NCI-H345 (cell line): ENCODE data around the gene PACS1.
A peak's percentile ranks its signal among the peaks of the same experiment; 100 is the strongest.
"Not testable (repeated sequence)": the region's sequence is repeated elsewhere in the genome, so short reads cannot be mapped to it uniquely, and the experiment has no call there.

ENCODE experiments used
- DNase-seq: peaks from one replicate; lab custom pipeline; 2025; lab: John Stamatoyannopoulos, UW

Gene PACS1

DNA sequence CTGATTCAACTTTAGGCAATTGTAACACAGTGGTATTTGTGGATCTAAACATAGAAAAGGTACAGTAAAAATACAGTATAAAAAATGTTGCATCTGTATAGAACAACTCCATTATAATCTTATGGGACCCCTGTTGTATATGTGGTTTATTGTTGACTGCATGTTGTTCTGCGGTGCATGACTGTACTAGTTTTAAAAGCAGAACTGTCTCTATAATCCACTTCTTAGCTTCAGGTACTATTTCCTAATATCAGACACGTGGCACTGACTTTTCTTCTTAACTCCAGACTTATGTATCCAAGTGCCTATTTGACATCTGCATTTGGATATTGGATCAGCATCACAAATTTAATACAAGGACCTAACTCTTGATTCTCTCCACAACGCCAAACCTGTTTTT, 41.1 kb downstream of the PACS1 start:
- DNase-seq = no peak

GRCh38 chr11:66112041-66112491, 42.0 kb downstream of the PACS1 start:
- no peak for DNase-seq

DNA sequence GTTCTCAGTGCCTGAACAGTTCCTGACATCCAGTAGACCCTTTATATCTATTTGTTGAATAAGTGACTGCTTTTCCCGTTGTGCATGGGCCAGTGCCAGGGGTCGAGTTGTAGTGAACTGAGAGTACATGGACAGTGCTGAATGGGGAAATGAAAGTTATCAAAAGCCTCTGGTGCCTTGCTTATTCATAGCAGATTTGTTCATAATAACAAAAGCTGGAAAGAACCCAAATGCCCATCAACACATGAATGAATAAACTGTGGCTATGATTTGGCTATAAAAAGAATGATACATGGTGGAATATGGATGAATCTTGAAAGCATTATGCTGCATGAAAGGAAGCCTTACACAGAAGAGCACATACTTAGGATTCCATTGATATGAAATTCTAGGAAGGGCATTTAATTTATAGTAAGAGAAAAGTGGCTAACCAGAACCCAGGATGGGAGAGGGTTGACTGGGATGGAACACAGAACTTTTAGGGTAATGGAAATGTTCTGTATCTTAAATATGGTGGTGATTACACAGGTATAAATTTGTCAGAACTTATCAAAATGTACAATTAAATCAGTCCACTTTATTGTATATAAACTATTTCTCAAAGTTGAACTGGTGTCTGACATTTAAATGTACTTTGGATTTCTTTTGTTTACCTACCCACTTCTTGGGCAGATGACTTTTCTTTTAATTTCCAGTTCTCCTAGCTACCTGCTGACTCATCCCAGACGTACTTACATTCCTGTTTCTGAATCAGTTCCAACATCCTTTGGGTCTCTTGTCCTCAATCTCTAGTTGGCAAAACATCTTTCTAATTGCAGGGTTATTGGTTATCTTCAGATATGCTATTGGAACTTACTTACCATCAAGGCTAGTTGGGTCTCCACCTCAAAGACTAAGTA, 42.8 kb downstream of the PACS1 start:
- DNase-seq = no peak

- not testable (repeated sequence) for DNase-seq
Measured at GRCh38 chr11:66114957-66115356, 44.9 kb downstream of the PACS1 start.

DNA sequence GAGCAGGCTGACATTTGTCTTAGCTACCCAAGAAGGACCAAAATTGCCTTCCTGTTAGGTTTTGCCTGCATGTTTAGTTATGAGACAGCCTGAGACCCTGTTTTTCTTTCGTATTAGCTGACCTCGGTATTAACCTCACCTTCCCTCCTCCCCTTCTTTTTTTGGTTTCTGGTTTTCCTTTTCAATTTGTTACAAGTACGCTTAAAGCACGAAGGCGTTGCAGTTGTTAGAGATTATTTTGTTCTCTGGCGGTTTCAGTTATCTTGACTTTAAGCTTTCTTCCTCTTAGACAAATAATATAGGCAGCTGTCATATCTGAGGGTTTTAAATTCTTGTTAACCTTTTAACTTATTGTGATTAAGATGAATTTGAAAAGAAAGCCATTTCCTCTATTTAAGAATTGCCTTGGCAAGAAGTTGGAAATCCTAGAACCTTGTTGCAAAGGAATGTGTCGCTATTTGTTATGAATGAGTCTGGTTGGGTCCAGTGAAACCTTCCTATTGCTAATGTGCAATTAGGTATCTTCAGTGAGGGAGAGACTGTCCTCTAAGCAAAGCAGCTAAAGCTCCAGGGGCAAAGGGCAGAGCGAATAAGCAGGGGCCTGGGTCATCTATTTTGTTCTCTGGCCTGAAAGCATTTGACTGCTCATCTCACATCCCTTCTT, 45.7 kb downstream of the PACS1 start:
- DNase-seq = no peak

DNA sequence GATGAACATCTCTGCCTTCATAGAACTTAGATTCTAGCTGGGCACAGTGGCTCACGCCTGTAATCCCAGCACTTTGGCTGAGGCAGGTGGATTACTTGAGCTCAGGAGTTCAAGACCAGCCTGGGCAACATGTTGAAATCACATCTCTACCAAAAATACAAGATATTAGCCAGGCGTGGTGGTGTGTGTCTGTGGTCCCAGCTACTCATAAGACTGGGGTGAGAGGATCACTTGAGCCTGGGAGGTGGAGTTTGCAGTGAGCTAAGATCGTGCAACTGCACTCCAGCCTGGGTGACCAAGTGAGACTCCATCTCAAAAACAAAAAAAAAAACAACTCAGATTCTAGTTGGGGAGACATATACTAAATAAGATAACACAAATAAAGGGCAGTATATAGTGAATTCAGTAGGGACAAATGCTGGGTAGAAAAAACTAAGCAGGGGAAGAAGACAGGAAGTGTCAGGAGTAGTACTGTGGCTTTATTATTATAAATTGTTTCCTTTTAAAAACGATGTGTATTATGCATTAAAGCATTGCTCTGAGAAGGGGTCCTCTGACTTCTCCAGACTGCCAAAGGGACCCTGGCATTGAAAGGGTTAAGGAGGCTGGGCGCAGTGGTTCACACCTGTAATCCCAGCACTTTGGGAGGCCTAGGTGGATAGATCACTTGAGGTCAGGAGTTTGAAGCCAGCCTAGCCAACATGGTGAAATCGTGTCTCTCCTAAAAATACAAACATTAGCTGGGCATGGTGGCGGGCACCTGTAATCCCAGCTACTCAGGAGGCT, 46.7 kb downstream of the PACS1 start:
- no peak for DNase-seq

- no peak for DNase-seq
Measured at GRCh38 chr11:66118847-66119246, 48.8 kb downstream of the PACS1 start.

GRCh38 chr11:66119348-66120133, 49.5 kb downstream of the PACS1 start:
- DNase-seq = no peak

GRCh38 chr11:66121466-66121865, 51.4 kb downstream of the PACS1 start:
- DNase-seq = no peak

DNA sequence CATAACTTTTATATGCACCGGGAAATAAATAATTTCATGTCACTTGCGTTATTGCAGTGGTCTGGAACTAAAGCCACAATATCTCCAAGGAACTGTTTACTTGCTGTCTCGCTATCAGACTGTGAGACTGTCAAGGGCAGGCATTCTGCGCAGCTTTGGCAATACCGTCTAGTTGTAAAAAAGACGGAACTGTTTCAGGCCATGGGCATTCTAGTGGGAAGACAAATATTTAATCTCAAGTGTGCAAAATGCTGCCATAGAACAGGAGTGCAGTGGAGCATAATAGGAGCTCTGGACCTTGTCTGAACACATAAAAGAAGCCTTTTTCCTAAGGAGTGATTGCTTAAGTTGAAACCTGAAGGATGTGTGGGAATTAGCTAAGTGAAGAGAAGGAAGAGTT, 53.8 kb downstream of the PACS1 start:
- DNase-seq = peak; percentile 39

GRCh38 chr11:66124564-66124963, 54.5 kb downstream of the PACS1 start:
- no peak for DNase-seq

DNA sequence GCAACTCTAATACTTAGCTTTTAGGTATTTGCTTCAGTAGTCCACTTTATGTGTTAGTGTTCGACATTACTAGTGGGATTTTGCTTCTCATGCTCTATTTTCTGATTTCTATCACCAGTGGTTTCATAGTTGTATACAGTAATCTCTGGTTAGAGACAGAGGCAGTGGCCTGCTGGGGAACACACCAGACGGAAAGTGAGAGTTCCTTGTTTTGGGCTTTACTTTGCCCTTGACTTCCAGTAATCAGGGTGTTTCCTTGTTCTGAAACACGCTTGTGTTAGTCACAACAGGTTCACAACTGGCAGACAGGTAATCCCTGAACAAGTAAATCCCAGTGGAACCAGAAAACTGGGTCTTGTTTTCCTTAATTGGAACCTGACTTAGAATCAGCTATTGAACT, 56.0 kb downstream of the PACS1 start:
- no peak for DNase-seq

GRCh38 chr11:66126808-66127555, 56.9 kb downstream of the PACS1 start:
- DNase-seq = no peak

- DNase-seq = no peak
Measured at GRCh38 chr11:66130978-66131377, 60.9 kb downstream of the PACS1 start.

- no peak for DNase-seq
Measured at GRCh38 chr11:66131937-66132632, 62.0 kb downstream of the PACS1 start.

DNA sequence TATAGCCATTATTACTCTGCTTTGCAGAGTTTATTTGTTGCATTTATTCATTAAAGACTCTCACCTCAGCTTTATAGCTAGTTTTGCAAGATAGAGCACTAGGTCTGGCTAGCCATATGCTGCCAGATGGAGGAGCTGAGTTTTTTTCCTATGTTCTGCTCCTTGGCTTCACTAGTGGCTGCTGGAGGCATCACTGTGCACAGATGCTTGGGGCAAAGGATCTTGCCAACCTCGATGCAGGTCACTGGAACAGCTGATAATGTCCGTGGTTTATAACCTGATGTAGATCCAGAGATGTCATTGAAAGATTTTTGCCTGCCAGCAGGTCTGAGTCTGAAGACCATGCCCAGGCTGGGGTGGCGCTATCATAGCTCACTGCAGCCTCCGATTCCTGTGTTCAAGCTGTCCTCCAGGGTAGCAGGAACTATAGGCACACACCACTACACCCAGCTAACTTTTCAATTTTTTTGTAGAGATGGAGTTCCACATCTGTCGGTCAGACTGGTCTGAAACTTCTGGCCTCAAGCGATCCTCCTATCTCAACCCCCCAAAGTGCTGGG, 63.2 kb downstream of the PACS1 start:
- DNase-seq = no peak

GRCh38 chr11:66136752-66137123, 66.7 kb downstream of the PACS1 start:
- no peak for DNase-seq

DNA sequence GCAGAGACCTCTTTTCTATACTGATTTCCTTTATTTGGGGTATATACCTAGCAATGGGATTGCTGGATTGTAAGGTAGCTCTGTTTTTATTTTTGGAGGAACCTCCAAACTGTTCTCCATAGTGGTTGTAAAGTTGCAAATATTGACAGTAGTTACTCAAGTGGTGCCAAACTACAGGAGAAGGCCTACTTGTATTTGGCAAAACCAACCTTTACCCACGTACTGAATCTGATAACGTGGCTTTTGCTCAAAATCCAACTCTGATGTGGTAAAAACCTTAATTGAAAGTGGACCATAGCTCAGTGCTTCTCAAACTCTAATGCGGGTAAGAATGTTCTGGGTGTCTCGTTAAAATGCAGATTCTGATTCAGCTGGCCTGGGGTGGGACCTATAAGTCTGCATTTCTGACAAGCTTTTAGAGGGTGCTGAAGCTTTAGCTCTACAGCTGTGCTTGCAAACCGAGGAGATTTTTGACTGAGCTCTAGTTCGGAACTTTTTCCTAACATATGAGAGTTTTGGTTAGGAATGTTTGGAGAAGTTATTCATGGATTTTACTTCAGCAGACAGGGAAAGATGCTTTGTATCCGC, 69.8 kb downstream of the PACS1 start:
- DNase-seq = no peak

DNA sequence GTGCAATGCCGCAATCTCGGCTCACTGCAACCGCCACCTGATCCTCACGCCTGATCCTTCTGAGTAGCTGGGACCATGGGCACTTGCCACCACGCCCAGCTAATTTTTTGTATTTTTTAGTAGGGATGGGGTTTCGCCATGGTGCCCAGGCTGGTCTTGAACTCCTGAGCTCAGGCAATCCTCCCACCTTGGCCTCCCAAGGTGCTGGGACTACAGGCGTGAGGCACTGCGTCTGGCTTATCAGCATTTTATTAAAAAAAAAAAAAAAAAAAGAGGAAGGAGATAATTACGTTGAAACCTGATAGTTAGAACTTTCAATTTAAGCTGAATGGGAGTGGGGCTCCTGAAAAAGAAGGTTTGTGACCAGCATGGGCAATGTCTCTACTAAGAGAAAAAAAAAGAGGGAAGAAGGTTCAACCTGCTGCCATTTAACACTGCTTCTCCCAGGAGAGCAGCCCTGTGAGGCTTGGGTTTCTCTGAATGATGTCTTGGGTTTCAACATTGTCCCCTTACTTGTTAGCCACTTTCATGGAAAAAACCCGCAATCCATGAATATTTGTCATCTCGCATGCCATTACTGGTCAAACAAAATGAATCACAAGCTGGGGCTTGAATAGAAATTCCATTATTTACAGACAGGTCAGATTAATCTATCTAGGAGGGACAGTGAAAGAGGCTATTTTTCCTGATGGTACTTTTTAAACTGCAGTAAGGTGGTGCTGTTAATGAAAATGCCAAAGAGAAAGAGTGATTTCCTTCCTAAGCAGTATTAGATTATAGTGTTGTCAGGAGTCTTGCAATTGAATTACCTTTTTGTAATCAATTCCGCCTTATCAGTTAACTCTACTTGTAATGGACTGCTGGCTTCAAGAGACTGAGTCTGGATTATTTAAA, 72.5 kb downstream of the PACS1 start:
- no peak for DNase-seq
